ENCODE measurements around the gene CCDC157. TPM values are rescaled to one million over a fixed set of nuclear protein-coding genes. Genes with fewer than 3 reads are reported as not detected.

CCDC157 gene
- total and polyA plus RNA-seq, 9 of the 15 experiments (the other 6 are each of a cell fraction or from before 2014, with no cell fraction given): 0.04 to 1.3 (median 0.68) TPM

GRCh38 chr22:30358541-30358940, 1.7 kb downstream of the CCDC157 start:
- Histone ChIP-seq H3K79me2 (ENCODE audit: control insufficient read depth, insufficient read depth, low read length) (peaks cover 34% of the 10 kb centered on the region), H3K4me1 (replicated peaks in 1 of 2; ENCODE audit: control insufficient read depth in 2 of 2, insufficient read depth in 2 of 2, low read length in 2 of 2) (peaks cover 12 to 14% of the 10 kb centered on the region in 2 experiments; a peak in 4 of 5 replicates), H3K36me3 (ENCODE audit: control insufficient read depth, insufficient read depth, low read length) (peaks cover 11% of the 10 kb centered on the region), H4K20me1 (replicated peaks; ENCODE audit: control insufficient read depth, insufficient read depth, low read length) (no peaks in the 10 kb centered on the region), H3K27me3 (ENCODE audit: control insufficient read depth in 2 of 2, insufficient read depth in 2 of 2, low read length in 2 of 2) (no peaks in the 10 kb centered on the region), H3K9me3 (replicated peaks; ENCODE audit: control insufficient read depth, insufficient read depth, low read depth, low read length) (no peaks in the 10 kb centered on the region), H2AFZ (ENCODE audit: low read depth, low read length) (no peak overlapping the region), H3K4me2 (ENCODE audit: insufficient read depth, low read length) (no peak overlapping the region), H3K4me3 (no peak overlapping the region), H3K9me1 (ENCODE audit: control insufficient read depth, insufficient read depth, low read length) (no peaks in the 10 kb centered on the region), H3K9ac (ENCODE audit: insufficient read depth in 1 of 2, low read depth in 2 of 2, low read length in 2 of 2) (no peak overlapping the region), H3K27ac (ENCODE audit: extremely low read depth, low read depth, low read length) (no peak overlapping the region)
- DNase-seq (ENCODE audit: extremely low read depth in 1 of 4, low spot score in 3 of 4) (no peak), FAIRE-seq (no peak), ATAC-seq (no peak)
- POLR2A ChIA-PET: interaction anchor here (0.6 to 1.5 kb wide), 4 partner anchors 10 to 58 kb away, joined by 3 to 4 read pairs (median 4); no protein-coding TSS in a partner anchor
- in situ Hi-C loops (cut with MboI) (no loop called here), intact Hi-C loops (cut with micrococcal nuclease) (no loop called here)
- CTCF ChIA-PET (ENCODE audit: low intra/inter-chr PET ratio): no interaction called here
- TF ChIP-seq ZFP36 (IDR thresholded peaks at IDR 0.05; ENCODE audit: low read depth, low read length, partially characterized antibody): no peak
- no peak for TF ChIP-seq NCOA4 (IDR thresholded peaks at IDR 0.05; ENCODE audit: partially characterized antibody)
- TF ChIP-seq CHCHD3 (CRISPR knock-in tag; IDR thresholded peaks at IDR 0.05): no peak
- no peak for TF ChIP-seq ZNF146 (CRISPR knock-in tag; IDR thresholded peaks at IDR 0.05; ENCODE audit: unreplicated experiment)
- no TSS peak for BruUV-seq (replicated peaks)
- WGBS (ENCODE audit: insufficient coverage, low coverage, missing lambda C conversion rate): 41% methylated on average over 5 of the region's 6 CpGs

GRCh38 chr22:30361916-30362650, 5.3 kb downstream of the CCDC157 start:
- ATAC-seq (no peak), FAIRE-seq (no peak), DNase-seq (ENCODE audit: extremely low read depth in 1 of 4, low spot score in 3 of 4) (no peak)
- Histone ChIP-seq H4K20me1 (replicated peaks; ENCODE audit: control insufficient read depth, insufficient read depth, low read length) (no peaks in the 10 kb centered on the region), H3K79me2 (ENCODE audit: control insufficient read depth, insufficient read depth, low read length) (no peaks in the 10 kb centered on the region), H3K9me1 (ENCODE audit: control insufficient read depth, insufficient read depth, low read length) (no peaks in the 10 kb centered on the region), H2AFZ (ENCODE audit: low read depth, low read length) (no peak overlapping the region), H3K27ac (ENCODE audit: extremely low read depth, low read depth, low read length) (no peak overlapping the region), H3K4me3 (no peak overlapping the region), H3K9me3 (replicated peaks; ENCODE audit: control insufficient read depth, insufficient read depth, low read depth, low read length) (no peaks in the 10 kb centered on the region), H3K36me3 (ENCODE audit: control insufficient read depth, insufficient read depth, low read length) (no peaks in the 10 kb centered on the region), H3K4me1 (replicated peaks in 1 of 2; ENCODE audit: control insufficient read depth in 2 of 2, insufficient read depth in 2 of 2, low read length in 2 of 2) (peaks cover 0 to 8% of the 10 kb centered on the region in 2 experiments; a peak in 3 of 5 replicates), H3K9ac (ENCODE audit: insufficient read depth in 1 of 2, low read depth in 2 of 2, low read length in 2 of 2) (peak overlapping the region in 1 of 2 experiments; percentile 52; a peak in 2 of 4 replicates), H3K4me2 (ENCODE audit: insufficient read depth, low read length) (no peak overlapping the region), H3K27me3 (ENCODE audit: control insufficient read depth in 2 of 2, insufficient read depth in 2 of 2, low read length in 2 of 2) (no peaks in the 10 kb centered on the region)
- in situ Hi-C loops (cut with MboI): no loop called here
- ChIA-PET CTCF (ENCODE audit: low intra/inter-chr PET ratio) (no interaction called here), POLR2A (no interaction called here)
- intact Hi-C loops (cut with micrococcal nuclease): no loop called here
- BruUV-seq (replicated peaks): no TSS peak
- WGBS (ENCODE audit: insufficient coverage, low coverage, missing lambda C conversion rate): 53% methylated on average over 6 of the region's 10 CpGs
- TF ChIP-seq ZBTB7A (IDR thresholded peaks at IDR 0.05; ENCODE audit: borderline replicate concordance, control insufficient read depth, low read depth, low read length) (no peak), ZNF511 (CRISPR knock-in tag; IDR thresholded peaks at IDR 0.05) (no peak), MNT (conservative IDR thresholded peaks at IDR 0.05) (no peak), ZSCAN32 (CRISPR knock-in tag; IDR thresholded peaks at IDR 0.05) (no peak), SRSF7 (optimal IDR thresholded peaks at IDR 0.05; ENCODE audit: low read depth, low read length) (no peak), MAFF (IDR thresholded peaks at IDR 0.05; ENCODE audit: low read length) (no peak), MAFG (tag; conservative IDR thresholded peaks at IDR 0.05) (no peak)
